OCI-LY1 (cell line): Measurements from ENCODE around the gene MUC2.

Experiments
- H2AFZ ChIP-seq: fragments of 200-600 bp; sonication (generic), shearing (Covaris generic); 2 replicates; pipeline ENCODE4 v1.6.0; 2014; ENCODE audit warnings: antibody characterized with exemption, mild to moderate bottlenecking, low read length
- H3F3A ChIP-seq: fragments of 200-600 bp; sonication (generic), shearing (Covaris generic); 2 replicates; pipeline ENCODE4 v1.6.0; 2014; ENCODE audit warnings: mild to moderate bottlenecking, antibody characterized with exemption, low read length, moderate library complexity; ENCODE audit not compliant: insufficient read depth
- H3K27ac ChIP-seq: fragments of 200-600 bp; sonication (generic); 2 replicates; pipeline ENCODE4 v1.5.1; 2014; ENCODE audit warnings: low read length, mixed run types, mild to moderate bottlenecking, low read depth; ENCODE audit not compliant: poor library complexity, severe bottlenecking
- H3K27me3 ChIP-seq: fragments of 200-600 bp; sonication (generic); 2 replicates; pipeline ENCODE4 v1.6.0; 2014; ENCODE audit warnings: antibody characterized with exemption, mild to moderate bottlenecking, low read length, moderate library complexity; ENCODE audit not compliant: insufficient read depth
- H3K36me3 ChIP-seq: fragments of 200-600 bp; sonication (generic); 2 replicates; pipeline ENCODE4 v1.6.1; 2014; ENCODE audit warnings: mild to moderate bottlenecking, antibody characterized with exemption, low read length, moderate library complexity, mixed read lengths; ENCODE audit not compliant: insufficient read depth
- H3K4me1 ChIP-seq: fragments of 200-600 bp; sonication (generic); 2 replicates; pipeline ENCODE4 v1.5.1; 2014; ENCODE audit warnings: mild to moderate bottlenecking, low read length, moderate library complexity; ENCODE audit not compliant: insufficient read depth, severe bottlenecking
- H3K4me2 ChIP-seq: fragments of 200-600 bp; sonication (generic), shearing (Covaris generic); 2 replicates; pipeline ENCODE4 v1.6.1; 2014; ENCODE audit warnings: low read length
- H3K4me3 ChIP-seq: fragments of 200-600 bp; sonication (generic); 2 replicates; pipeline ENCODE4 v1.5.1; 2014; ENCODE audit warnings: low read length, low read depth, mild to moderate bottlenecking, mixed read lengths; ENCODE audit not compliant: poor library complexity, severe bottlenecking
- H3K79me2 ChIP-seq: fragments of 200-600 bp; shearing (Covaris generic); 2 replicates; pipeline ENCODE4 v1.6.1; 2016; ENCODE audit warnings: mixed run types, low read length, mixed read lengths; ENCODE audit not compliant: insufficient read depth
- H3K9ac ChIP-seq: fragments of 200-600 bp; sonication (generic), shearing (Covaris generic); 2 replicates; pipeline ENCODE4 v1.6.1; 2014; ENCODE audit warnings: mild to moderate bottlenecking, low read length, mixed read lengths
- H3K9me2 ChIP-seq: fragments of 200-600 bp; sonication (generic), shearing (Covaris generic); 2 replicates; pipeline ENCODE4 v1.6.1; 2014; ENCODE audit warnings: low read depth, mild to moderate bottlenecking, low read length, mixed read lengths
- H3K9me3 ChIP-seq: fragments of 200-600 bp; shearing (Covaris generic); 2 replicates; pipeline ENCODE4 v1.6.1; 2014; ENCODE audit warnings: low read length, mixed read lengths
- H4K20me1 ChIP-seq: fragments of 200-600 bp; sonication (generic), shearing (Covaris generic); 2 replicates; pipeline ENCODE4 v1.6.0; 2016; ENCODE audit warnings: mild to moderate bottlenecking, low read length; ENCODE audit not compliant: insufficient read depth
- EZH2 ChIP-seq: fragments of 200-600 bp; sonication (generic), shearing (Covaris generic); IDR thresholded peaks from 2 replicates; pipeline ENCODE4 v1.8.0; 2017; ENCODE audit warnings: borderline replicate concordance, mixed run types, mild to moderate bottlenecking, antibody characterized with exemption, low read length, moderate library complexity, mixed read lengths
- TF ChIP-seq, protein P1 (sequence below): fragments of 200-600 bp; sonication (generic), shearing (Covaris generic); IDR thresholded peaks from 2 replicates; pipeline ENCODE4 v1.5.1; 2017; ENCODE audit warnings: mild to moderate bottlenecking, antibody characterized with exemption, low read length, moderate library complexity, mixed read lengths

Gene MUC2

GRCh38 chr11:1060410-1060809, 14.3 kb upstream of the MUC2 start:
- Histone ChIP-seq H3K4me1 (no peaks in the 10 kb centered on the region), H3F3A (no peaks in the 10 kb centered on the region)

GRCh38 chr11:1060852-1061616, 13.6 kb upstream of the MUC2 start:
- Histone ChIP-seq H3K9me3 (no peaks in the 10 kb centered on the region), H3K4me3 (no peak overlapping the region), H3K27me3 (peaks cover 4% of the 10 kb centered on the region; the same call in 1 of the 2 replicates), H3K9me2 (no peaks in the 10 kb centered on the region), H3K79me2 (no peaks in the 10 kb centered on the region), H3K4me1 (no peaks in the 10 kb centered on the region), H3K27ac (no peak overlapping the region), H3K4me2 (no peak overlapping the region), H3K36me3 (no peaks in the 10 kb centered on the region; the same call in 1 of the 2 replicates), H4K20me1 (no peaks in the 10 kb centered on the region), H3F3A (no peaks in the 10 kb centered on the region), H2AFZ (no peak overlapping the region), H3K9ac (no peak overlapping the region)
- no peak for TF ChIP-seq EZH2
- TF ChIP-seq, protein P1, sequence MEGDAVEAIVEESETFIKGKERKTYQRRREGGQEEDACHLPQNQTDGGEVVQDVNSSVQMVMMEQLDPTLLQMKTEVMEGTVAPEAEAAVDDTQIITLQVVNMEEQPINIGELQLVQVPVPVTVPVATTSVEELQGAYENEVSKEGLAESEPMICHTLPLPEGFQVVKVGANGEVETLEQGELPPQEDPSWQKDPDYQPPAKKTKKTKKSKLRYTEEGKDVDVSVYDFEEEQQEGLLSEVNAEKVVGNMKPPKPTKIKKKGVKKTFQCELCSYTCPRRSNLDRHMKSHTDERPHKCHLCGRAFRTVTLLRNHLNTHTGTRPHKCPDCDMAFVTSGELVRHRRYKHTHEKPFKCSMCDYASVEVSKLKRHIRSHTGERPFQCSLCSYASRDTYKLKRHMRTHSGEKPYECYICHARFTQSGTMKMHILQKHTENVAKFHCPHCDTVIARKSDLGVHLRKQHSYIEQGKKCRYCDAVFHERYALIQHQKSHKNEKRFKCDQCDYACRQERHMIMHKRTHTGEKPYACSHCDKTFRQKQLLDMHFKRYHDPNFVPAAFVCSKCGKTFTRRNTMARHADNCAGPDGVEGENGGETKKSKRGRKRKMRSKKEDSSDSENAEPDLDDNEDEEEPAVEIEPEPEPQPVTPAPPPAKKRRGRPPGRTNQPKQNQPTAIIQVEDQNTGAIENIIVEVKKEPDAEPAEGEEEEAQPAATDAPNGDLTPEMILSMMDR: no peak

More at GRCh38 chr11:1060410-1060809, 14.3 kb upstream of the MUC2 start:
- H3K9ac ChIP-seq: no peak overlapping the region
- H4K20me1 ChIP-seq: no peaks in the 10 kb centered on the region
- H3K79me2 ChIP-seq: no peaks in the 10 kb centered on the region
- no peaks in the 10 kb centered on the region; the same call in 1 of the 2 replicates for H3K27me3 ChIP-seq
- H3K4me2 ChIP-seq: no peak overlapping the region
- no peak overlapping the region for H2AFZ ChIP-seq
- TF ChIP-seq, protein P1: no peak
- TF ChIP-seq EZH2: no peak
- H3K27ac ChIP-seq: no peak overlapping the region
- H3K36me3 ChIP-seq: no peaks in the 10 kb centered on the region; the same call in 1 of the 2 replicates
- H3K9me2 ChIP-seq: no peaks in the 10 kb centered on the region
- no peak overlapping the region for H3K4me3 ChIP-seq
- no peaks in the 10 kb centered on the region for H3K9me3 ChIP-seq

- Histone ChIP-seq H3K4me1 (no peaks in the 10 kb centered on the region), H2AFZ (no peak overlapping the region), H3K9ac (no peak overlapping the region), H3K4me3 (no peak overlapping the region), H3K9me2 (no peaks in the 10 kb centered on the region), H3K4me2 (no peak overlapping the region), H4K20me1 (no peaks in the 10 kb centered on the region), H3K36me3 (no peaks in the 10 kb centered on the region; the same call in 1 of the 2 replicates), H3K27me3 (peaks cover 4% of the 10 kb centered on the region; the same call in 1 of the 2 replicates), H3K27ac (no peak overlapping the region), H3K79me2 (no peaks in the 10 kb centered on the region), H3F3A (no peaks in the 10 kb centered on the region), H3K9me3 (no peaks in the 10 kb centered on the region)
- TF ChIP-seq, protein P1: no peak
- TF ChIP-seq EZH2: no peak
Observed at GRCh38 chr11:1062075-1062820, 12.4 kb upstream of the MUC2 start.
